GM12872 (cell line): ENCODE measurements around the gene NEGR1.

Experiments used
- CTCF ChIP-seq: IDR thresholded peaks from 3 replicates; pipeline ENCODE4 v1.5.1; 2011; ENCODE audit warnings: low read depth, mild to moderate bottlenecking, low read length, moderate library complexity; ENCODE audit not compliant: insufficient read depth

NEGR1 gene

GRCh38 chr1:72177711-72178110 is 104.6 kb downstream of the NEGR1 start:
- no peak for TF ChIP-seq CTCF

- TF ChIP-seq CTCF: no peak
Measured at GRCh38 chr1:72170246-72170645, 112.1 kb downstream of the NEGR1 start.

GRCh38 chr1:72166426-72166825 is 115.9 kb downstream of the NEGR1 start:
- no peak for TF ChIP-seq CTCF

GRCh38 chr1:72150508-72150907 is 131.8 kb downstream of the NEGR1 start:
- TF ChIP-seq CTCF: no peak

- TF ChIP-seq CTCF: no peak
Measured at GRCh38 chr1:72141875-72142274, 140.5 kb downstream of the NEGR1 start.

GRCh38 chr1:72140222-72140621 is 142.1 kb downstream of the NEGR1 start:
- no peak for TF ChIP-seq CTCF

GRCh38 chr1:72137656-72138055 is 144.7 kb downstream of the NEGR1 start:
- TF ChIP-seq CTCF: no peak

- no peak for TF ChIP-seq CTCF
Measured at GRCh38 chr1:72129869-72130268, 152.5 kb downstream of the NEGR1 start.
